Heart right ventricle (tissue), 16 donors: Measurements from ENCODE around the gene GRID2IP. TPM values are rescaled to one million over a fixed set of nuclear protein-coding genes. Genes with fewer than 3 reads are reported as not detected.

ENCODE experiments used
- ATAC-seq, 8 donors: fragments of 200-7000 bp; cut with Tn5 transposase; one replicate each; pipeline ENCODE4 v1.9.1; 2020; ENCODE audit warnings: mild to moderate bottlenecking in 8 of 8, moderate library complexity in 8 of 8, moderate number of reproducible peaks in 1 of 8
- DNase-seq, 2 donors: peaks; one replicate each; pipeline ENCODE4 v3.0.0-alpha.2; 2020
- H3K27ac ChIP-seq, 10 donors: fragments of 200-600 bp; sonication (generic) in 2 of 10; one replicate each; pipeline versions ENCODE4 v1.5.0 to v1.8.0; 2020 to 2022; ENCODE audit warnings: mild to moderate bottlenecking in 3 of 10
- H3K27me3 ChIP-seq, 7 donors: fragments of 200-600 bp; one replicate each; pipeline ENCODE4 v1.8.0; 2021 to 2022; ENCODE audit warnings: mild to moderate bottlenecking in 2 of 7
- H3K36me3 ChIP-seq, 9 donors: fragments of 200-600 bp; sonication (generic) in 1 of 9; one replicate each; pipeline versions ENCODE4 v1.5.0 to v1.8.0; 2020 to 2022; ENCODE audit warnings: mild to moderate bottlenecking in 2 of 9
- H3K4me1 ChIP-seq, 9 donors: fragments of 200-600 bp; sonication (generic) in 1 of 9; one replicate each; pipeline versions ENCODE4 v1.5.0 to v1.8.0; 2020 to 2022; ENCODE audit warnings: mild to moderate bottlenecking in 4 of 9
- H3K4me3 ChIP-seq, 10 donors: fragments of 200-600 bp; sonication (generic) in 2 of 10; one replicate each; pipeline versions ENCODE4 v1.5.0 to v1.8.0; 2020 to 2022; ENCODE audit warnings: mild to moderate bottlenecking in 7 of 10, moderate library complexity in 2 of 10
- H3K9me3 ChIP-seq, 11 donors: fragments of 200-600 bp in 10 of 11; sonication (generic) in 2 of 11; one replicate each; pipeline versions ENCODE4 v1.5.0 to v1.8.0; 2013 to 2022; ENCODE audit warnings: mild to moderate bottlenecking in 2 of 11, control low read depth in 1 of 11, moderate library complexity in 1 of 11
- CTCF ChIP-seq, 9 donors: fragments of 200-600 bp; sonication (generic) in 2 of 9; IDR thresholded peaks; one replicate each; pipeline versions ENCODE4 v1.5.0 to v1.8.0; 2021 to 2022; ENCODE audit warnings: antibody characterized with exemption in 9 of 9, mild to moderate bottlenecking in 5 of 9, moderate library complexity in 1 of 9
- WGBS, 2 donors: extraction: QIAGEN DNeasy Blood & Tissue Kit; methylation state at CpG; one replicate each; pipeline ENCODE4 v1.1.7; 2013; ENCODE audit warnings: inconsistent platforms in 1 of 2; 5-methylcytosine and 5-hydroxymethylcytosine counted together
- intact Hi-C, 10 donors: fragments of 100-400 bp; cut with DNase I; formaldehyde crosslinking; loops; one replicate each; pipeline versions ENCODE4 v1.11.1 to v1.14.2; 2022
- polyA plus RNA-seq, 2 donors: library from polyadenylated mRNA; stranded (reverse); fragments of 200-250 nt; gene quantifications; one replicate each; pipeline ENCODE4 v1.2.3, GENCODE V29; 2013
- total RNA-seq, 10 donors: library from RNA; stranded (reverse); fragmentation: NEBNext Ultra II Directional in 3 of 10; extraction: Animal tissue kit (Norgen Biotek cat#: 25700) in 3 of 10; gene quantifications; one replicate each; pipeline versions ENCODE4 v1.2.1 to v1.2.4, GENCODE V29; 2021 to 2023
- donor health status: Arrhythmogenic right ventricular cardiomyopathy.
- donor health status: ischemic (EF 13 %, LVEDD 7.1; RV severe dilation, severe dysfunction).
- donor health status: healthy with polysubstance abuse.
- donor health status: DM: no; HTN: yes; CAD: no.
- donor health status: DM: no; HTN: no; CAD: no.
- donor health status: ischemic (EF 25% LVEDD 6.9; RV normal size, moderate dysfunction).
- donor health status: ischemic (EF 25% LVEDD 5.7; RV mildly dilated, moderate dysfunction).
- donor health status: healthy.
- donor health status: DM: yes; HTN: yes; CAD: no.
- donor health status: Ischemic cardiomyopathy.
- donor health status: ischemic (EF 35%, LVEDD 5.7; RV mildly dilated, moderate dysfunction).
- donor health status: nonischemic (EF 11% LVEDD 7.7; RV severe dilation, severe dysfunction).
- donor health status: DM: yes; HTN: yes; CAD: no.
- donor health status: PGD.
- donor health status: ischemic (EF 29% LVEDD 5.4; RV normal size, mild dysfunction).
- donor health status: nonischemic (EF 23%, LVEDD 6.1; RV moderate dilation, normal function).

GRID2IP gene
- total and polyA plus RNA-seq, 12 donors: 0.01 to 0.15 (median 0.11) TPM; not detected in 9

GRCh38 chr7:6546498-6547251 lies 4.6 kb downstream of the GRID2IP start:
- Histone ChIP-seq H3K27me3 (peaks cover 0 to 16% (median 0%) of the 10 kb centered on the region in 7 donors), H3K9me3 (no peaks in the 10 kb centered on the region), H3K27ac (no peak overlapping the region), H3K36me3 (no peaks in the 10 kb centered on the region), H3K4me1 (no peaks in the 10 kb centered on the region), H3K4me3 (no peak overlapping the region)
- intact Hi-C loops: no loop called here
- ATAC-seq: no peak
- TF ChIP-seq CTCF (IDR thresholded peaks at IDR 0.05): no peak
- 76 to 78% methylated on average over 11 to 12 of the region's 12 CpGs for WGBS, 2 donors
- no peak for DNase-seq

GRCh38 chr7:6545398-6546126 lies 5.7 kb downstream of the GRID2IP start:
- H3K9me3 ChIP-seq: no peaks in the 10 kb centered on the region
- DNase-seq: no peak
- ATAC-seq: no peak
- H3K36me3 ChIP-seq: no peaks in the 10 kb centered on the region
- intact Hi-C loops: no loop called here
- H3K4me1 ChIP-seq: no peaks in the 10 kb centered on the region
- peaks cover 0 to 25% (median 3%) of the 10 kb centered on the region in 7 donors for H3K27me3 ChIP-seq
- H3K27ac ChIP-seq: no peak overlapping the region
- no peak for TF ChIP-seq CTCF (IDR thresholded peaks at IDR 0.05)
- no peak overlapping the region for H3K4me3 ChIP-seq
- WGBS, 2 donors: 79 to 86% methylated on average over 22 of the region's 22 CpGs

- H3K36me3 ChIP-seq: no peaks in the 10 kb centered on the region
- 81 to 88% methylated on average over 1 of the region's 1 CpG for WGBS, 2 donors
- DNase-seq (no peak), ATAC-seq (no peak)
- H3K27ac ChIP-seq: no peak overlapping the region
- no peak for TF ChIP-seq CTCF (IDR thresholded peaks at IDR 0.05)
- H3K4me1 ChIP-seq: no peaks in the 10 kb centered on the region
- peaks cover 0 to 56% (median 29%) of the 10 kb centered on the region in 7 donors for H3K27me3 ChIP-seq
- no peak overlapping the region for H3K4me3 ChIP-seq
- H3K9me3 ChIP-seq: no peaks in the 10 kb centered on the region
- intact Hi-C loops: no loop called here
Observed at GRCh38 chr7:6542368-6542767, 8.9 kb downstream of the GRID2IP start.

GRCh38 chr7:6536262-6537260 lies 14.7 kb downstream of the GRID2IP start:
- Histone ChIP-seq H3K4me1 (peaks cover 0 to 11% (median 8%) of the 10 kb centered on the region in 9 donors), H3K27me3 (peaks cover 6 to 85% (median 70%) of the 10 kb centered on the region in 7 donors), H3K27ac (no peak overlapping the region), H3K4me3 (peak overlapping the region in 9 of 10 donors; percentile 3 to 44 (median 35)), H3K9me3 (no peaks in the 10 kb centered on the region), H3K36me3 (no peaks in the 10 kb centered on the region)
- peak in 1 of 8 donors; percentile 24 for ATAC-seq
- intact Hi-C loops: no loop called here
- WGBS, 2 donors: 1 to 2% methylated on average over 54 to 56 of the region's 56 CpGs
- no peak for TF ChIP-seq CTCF (IDR thresholded peaks at IDR 0.05)
- no peak for DNase-seq
